ENCODE results near the gene MAL.

The MAL gene

DNA sequence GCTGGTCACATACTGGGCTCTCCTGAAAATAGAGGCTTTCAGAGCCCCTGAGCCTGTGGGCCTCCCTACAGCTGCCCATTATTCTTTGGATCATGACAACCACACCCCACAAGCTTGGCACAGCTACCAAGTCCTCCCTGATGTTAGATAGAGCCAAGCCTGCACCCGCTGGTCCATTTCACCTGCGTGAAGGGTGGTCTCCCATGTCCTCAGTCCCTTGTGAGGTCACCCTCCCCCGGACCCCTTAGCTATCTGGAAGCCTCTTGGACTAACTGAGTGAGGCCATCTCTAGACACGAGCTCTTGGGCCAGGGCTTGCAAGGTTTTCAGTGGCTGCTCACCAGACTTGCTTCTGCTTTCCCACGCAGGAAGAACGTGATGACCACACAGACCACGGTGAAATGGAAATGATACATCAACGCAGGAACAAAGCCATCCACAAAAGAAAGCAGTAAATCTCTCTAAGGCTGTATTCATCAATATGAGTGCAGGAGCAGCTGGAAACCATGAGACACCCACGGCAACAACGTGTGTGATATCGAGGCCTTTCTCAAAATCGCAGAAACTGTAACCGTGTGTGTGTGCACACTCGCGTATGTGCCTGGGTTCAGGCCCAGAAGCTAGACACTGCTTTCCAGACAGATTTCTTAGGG, 10.1 kb upstream of the MAL start:
- no peak for DNase-seq (ENCODE audit: low read depth)
- TF ChIP-seq, protein P1, sequence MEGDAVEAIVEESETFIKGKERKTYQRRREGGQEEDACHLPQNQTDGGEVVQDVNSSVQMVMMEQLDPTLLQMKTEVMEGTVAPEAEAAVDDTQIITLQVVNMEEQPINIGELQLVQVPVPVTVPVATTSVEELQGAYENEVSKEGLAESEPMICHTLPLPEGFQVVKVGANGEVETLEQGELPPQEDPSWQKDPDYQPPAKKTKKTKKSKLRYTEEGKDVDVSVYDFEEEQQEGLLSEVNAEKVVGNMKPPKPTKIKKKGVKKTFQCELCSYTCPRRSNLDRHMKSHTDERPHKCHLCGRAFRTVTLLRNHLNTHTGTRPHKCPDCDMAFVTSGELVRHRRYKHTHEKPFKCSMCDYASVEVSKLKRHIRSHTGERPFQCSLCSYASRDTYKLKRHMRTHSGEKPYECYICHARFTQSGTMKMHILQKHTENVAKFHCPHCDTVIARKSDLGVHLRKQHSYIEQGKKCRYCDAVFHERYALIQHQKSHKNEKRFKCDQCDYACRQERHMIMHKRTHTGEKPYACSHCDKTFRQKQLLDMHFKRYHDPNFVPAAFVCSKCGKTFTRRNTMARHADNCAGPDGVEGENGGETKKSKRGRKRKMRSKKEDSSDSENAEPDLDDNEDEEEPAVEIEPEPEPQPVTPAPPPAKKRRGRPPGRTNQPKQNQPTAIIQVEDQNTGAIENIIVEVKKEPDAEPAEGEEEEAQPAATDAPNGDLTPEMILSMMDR (IDR thresholded peaks at IDR 0.05; ENCODE audit: low read depth, low read length, missing control alignments), result no peak
- no peak overlapping the region for H3K4me3 ChIP-seq (ENCODE audit: low read depth, low read length)

DNA sequence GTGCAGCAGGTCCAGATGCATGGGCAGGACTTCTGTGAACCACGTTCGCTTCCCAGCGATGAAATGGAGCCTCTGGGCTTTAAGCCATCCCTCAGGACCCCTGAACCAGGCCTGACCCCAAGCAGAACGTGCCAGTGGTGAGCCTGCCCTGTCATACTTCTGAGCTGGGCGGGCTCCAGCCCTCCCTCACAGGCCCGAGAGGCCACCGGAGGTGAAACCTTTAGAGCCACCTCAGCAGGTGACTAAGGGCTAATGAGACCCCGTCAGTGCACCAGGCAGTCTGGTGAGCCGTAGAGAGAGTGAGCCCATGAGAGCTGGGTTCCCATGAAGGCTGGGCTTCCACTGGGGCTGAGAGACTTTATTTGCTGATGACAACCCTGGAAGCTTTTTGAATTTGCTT, 8.9 kb upstream of the MAL start:
- H3K4me3 ChIP-seq (ENCODE audit: low read depth, low read length), result no peak overlapping the region
- no peak for DNase-seq (ENCODE audit: low read depth)
- TF ChIP-seq, protein P1 (IDR thresholded peaks at IDR 0.05; ENCODE audit: low read depth, low read length, missing control alignments), result no peak

DNA sequence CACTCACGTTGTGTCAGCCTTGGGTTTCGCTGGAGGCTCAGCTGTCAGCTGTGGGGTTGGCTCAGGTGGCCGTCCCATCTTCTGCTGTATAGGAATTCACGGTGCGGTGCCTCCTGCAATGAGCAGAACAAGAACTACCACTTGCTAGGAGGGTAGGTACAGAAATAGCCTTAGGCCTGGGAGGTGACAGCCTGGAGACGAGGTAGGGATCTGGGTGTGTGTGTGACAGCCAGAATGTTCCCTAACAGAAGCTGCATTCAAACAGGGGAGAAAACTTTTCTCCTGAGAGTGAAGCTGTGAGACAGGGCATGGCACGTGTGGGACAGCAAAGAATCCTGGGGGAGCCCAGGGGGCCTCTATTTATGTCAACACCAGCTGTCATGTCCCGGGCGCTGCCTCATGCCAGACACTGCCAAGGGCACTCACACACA, 8.4 kb upstream of the MAL start:
- TF ChIP-seq, protein P1 (IDR thresholded peaks at IDR 0.05; ENCODE audit: low read depth, low read length, missing control alignments), result no peak
- no peak overlapping the region for H3K4me3 ChIP-seq (ENCODE audit: low read depth, low read length)
- no peak for DNase-seq (ENCODE audit: low read depth)

DNA sequence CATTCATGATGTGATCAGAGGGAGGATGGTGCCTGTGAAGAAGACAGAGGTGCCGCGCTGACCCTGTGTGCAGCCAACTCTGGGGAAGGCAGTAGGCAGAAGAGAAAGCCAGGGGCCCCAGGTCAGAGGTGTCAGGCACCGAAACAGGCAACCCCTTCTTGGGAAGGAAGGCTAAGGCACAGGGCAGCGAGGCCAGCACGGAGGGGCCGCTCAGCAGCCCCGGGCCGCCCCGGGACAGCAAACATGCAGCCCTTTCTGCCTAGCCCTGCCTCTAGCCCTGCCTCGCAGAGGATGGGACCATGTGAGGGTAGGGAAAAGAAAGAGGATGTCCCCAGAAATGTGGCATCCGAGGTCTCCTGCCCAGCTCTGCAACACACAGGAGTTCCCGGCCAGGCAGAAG, 7.7 kb upstream of the MAL start:
- no peak overlapping the region for H3K4me3 ChIP-seq (ENCODE audit: low read depth, low read length)
- TF ChIP-seq, protein P1 (IDR thresholded peaks at IDR 0.05; ENCODE audit: low read depth, low read length, missing control alignments), result no peak
- DNase-seq (ENCODE audit: low read depth), result no peak

DNA sequence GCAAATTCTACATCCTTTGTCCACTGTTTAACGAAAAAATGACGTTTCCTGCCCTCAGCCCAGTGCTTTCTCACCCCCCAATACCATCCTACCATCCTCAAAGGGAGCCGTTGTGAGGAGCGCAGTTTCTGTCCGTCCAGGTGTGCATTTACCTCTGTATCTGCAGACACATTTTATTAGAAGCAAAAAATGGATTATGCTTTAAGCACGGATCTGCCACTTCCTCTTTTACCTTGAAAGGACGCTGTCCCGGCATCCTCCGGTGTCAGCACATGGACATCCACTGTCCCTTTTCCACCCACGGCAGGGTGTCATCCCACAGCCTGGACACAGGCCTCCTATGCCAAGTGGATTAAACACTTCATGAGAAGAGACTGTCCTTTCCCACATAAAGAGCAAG, 7.2 kb upstream of the MAL start:
- DNase-seq (ENCODE audit: low read depth), result no peak
- TF ChIP-seq, protein P1 (IDR thresholded peaks at IDR 0.05; ENCODE audit: low read depth, low read length, missing control alignments), result no peak
- no peak overlapping the region for H3K4me3 ChIP-seq (ENCODE audit: low read depth, low read length)

DNA sequence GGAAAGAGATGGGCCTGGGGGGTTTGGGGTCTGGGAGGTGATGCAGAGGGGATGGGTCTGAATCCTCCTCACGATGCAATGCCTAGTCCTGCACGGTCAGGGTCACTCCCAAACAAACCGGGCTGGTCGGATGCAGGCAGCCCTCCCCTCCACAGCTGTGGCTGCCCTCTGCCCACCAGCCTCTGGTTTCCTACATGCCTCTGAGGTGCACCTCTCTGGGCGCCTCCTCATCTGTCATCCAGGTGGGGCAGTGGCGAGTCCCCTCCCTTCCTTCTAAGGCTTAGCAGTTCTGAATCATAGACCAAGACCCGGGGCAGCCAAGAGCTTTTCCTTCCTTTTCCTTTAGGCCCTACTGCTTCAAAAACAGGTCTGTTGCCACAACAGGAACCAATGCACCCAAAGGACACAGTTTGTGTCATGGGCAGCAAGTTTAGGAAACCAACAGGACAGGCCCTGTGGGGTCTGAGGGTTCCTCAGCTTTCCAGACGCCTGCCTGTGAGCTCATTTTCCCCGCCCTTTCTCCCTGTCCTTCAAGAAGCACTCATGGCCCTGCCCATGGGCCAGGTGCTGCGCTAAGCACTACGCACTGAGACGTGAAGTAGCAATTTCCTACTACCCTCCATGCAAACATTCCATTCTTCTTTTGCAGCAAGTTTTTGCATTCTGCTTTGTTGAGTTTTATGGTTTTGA, 6.5 kb upstream of the MAL start:
- no peak overlapping the region for H3K4me3 ChIP-seq (ENCODE audit: low read depth, low read length)
- DNase-seq (ENCODE audit: low read depth), result no peak
- TF ChIP-seq, protein P1 (IDR thresholded peaks at IDR 0.05; ENCODE audit: low read depth, low read length, missing control alignments), result no peak

DNA sequence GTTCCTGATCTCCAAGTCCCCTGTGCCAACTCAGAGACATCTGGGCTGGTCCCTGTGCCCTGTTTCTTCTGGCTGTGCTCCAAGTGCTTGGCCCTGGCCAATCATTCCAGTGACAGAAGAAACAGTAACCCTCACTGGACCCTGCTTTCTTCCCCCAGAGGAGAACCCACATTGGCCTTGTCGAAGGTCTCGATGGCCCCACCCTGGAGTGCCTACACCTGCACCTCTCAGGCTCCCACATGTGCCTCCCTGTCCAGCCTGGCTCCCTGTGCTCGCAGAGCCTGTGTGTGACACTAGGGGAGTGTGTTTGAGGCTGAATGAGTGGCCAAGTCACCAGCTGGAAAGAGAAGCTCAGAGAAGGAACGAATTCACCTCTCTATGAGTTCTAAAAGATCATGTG, 5.9 kb upstream of the MAL start:
- no peak overlapping the region for H3K4me3 ChIP-seq (ENCODE audit: low read depth, low read length)
- DNase-seq (ENCODE audit: low read depth), result no peak
- TF ChIP-seq, protein P1 (IDR thresholded peaks at IDR 0.05; ENCODE audit: low read depth, low read length, missing control alignments), result no peak
